GM18861 (cell line): ENCODE measurements around the gene DNAJC17.

Source experiments
- ATAC-seq: cut with Tn5 transposase; IDR thresholded peaks from one replicate; pipeline ENCODE4 v1.9.1; 2021; ENCODE audit not compliant: unreplicated experiment

Gene DNAJC17

GRCh38 chr15:40744815-40745152, 62.5 kb downstream of the DNAJC17 start:
- no peak for ATAC-seq

- ATAC-seq, result no peak
Measured at GRCh38 chr15:40743921-40744814, 63.1 kb downstream of the DNAJC17 start.

DNA sequence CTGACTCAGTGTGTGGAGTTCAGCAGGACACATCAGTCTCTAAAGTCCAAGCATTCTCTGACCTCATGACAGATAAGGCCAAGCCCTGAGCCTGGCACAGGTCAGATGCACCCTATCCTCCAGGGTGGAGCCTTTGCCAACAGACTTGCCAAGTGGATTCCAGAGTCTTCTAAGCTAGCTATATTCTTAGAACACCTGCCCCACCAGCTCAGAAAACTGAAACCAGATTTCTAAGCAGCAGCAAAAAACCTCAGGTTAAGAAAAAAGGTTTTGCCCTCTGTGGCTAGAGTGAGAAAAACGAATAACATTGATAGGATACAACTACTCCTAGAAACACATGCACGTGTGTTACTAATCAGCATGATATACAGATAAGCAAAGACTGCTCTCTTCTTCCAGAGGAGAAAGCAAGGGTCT, 63.8 kb downstream of the DNAJC17 start:
- no peak for ATAC-seq

DNA sequence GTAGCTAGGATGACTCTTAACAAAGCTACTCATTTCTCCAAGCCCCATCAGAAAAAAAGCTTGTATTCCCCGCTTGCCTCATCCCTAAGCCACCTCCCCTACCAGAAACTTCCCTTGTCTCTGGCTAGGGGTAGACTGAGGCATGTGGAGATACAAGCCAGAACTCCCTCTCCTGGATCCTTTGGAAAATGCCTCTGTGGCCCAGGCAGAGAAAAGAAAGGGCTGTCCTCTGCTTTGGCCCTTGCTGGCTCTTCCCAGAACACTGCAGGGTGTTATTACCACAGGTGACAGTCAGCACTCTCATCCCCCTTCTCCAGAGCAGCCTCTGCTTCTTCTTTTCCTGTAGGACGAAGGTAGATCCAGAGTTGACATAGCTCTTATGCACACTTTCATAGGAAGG, 67.4 kb downstream of the DNAJC17 start:
- no peak for ATAC-seq

- ATAC-seq, result no peak
Measured at GRCh38 chr15:40739047-40739446, 68.2 kb downstream of the DNAJC17 start.

DNA sequence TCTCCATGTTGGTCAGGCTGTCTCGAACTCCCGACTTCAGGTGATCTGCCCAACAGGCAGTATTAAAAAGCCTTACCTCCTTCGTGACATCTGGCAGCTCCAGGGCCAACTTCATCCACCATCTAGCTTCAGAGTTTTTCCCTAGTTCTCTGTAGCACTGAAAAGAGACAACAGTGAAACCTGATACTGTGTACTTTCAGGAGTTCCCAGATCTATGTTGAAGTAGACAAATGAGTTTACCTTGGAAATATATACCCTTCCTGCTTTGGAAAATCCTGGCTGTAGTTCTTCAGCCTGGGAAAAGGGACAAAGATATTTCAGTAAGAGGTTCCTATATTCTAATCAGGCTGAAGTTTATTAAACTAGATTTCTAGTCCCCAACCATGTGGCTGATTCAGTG, 70.2 kb downstream of the DNAJC17 start:
- ATAC-seq, result no peak

DNA sequence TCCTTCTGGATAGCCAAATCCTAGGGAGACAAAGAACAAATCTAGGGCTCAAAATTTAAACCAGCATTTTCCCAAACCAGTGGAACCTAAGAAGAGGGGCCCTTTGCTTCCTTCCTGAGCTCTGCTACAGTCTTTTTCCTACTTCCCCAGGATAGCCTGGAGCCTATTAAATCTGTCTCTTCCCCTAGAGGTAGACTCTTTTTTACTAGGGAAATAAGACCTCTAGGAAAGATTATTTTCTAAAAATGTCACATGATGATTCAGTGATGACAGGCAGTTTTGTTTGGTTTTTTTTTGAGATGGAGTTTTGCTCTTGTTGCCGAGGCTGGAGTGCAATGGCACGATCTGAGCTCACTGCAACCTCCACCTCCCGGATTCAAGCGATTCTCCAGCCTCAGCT, 70.7 kb downstream of the DNAJC17 start:
- ATAC-seq, result no peak

- no peak for ATAC-seq
Measured at GRCh38 chr15:40731034-40731433, 76.2 kb downstream of the DNAJC17 start.

- ATAC-seq, result no peak
Measured at GRCh38 chr15:40723919-40724318, 83.4 kb downstream of the DNAJC17 start.

DNA sequence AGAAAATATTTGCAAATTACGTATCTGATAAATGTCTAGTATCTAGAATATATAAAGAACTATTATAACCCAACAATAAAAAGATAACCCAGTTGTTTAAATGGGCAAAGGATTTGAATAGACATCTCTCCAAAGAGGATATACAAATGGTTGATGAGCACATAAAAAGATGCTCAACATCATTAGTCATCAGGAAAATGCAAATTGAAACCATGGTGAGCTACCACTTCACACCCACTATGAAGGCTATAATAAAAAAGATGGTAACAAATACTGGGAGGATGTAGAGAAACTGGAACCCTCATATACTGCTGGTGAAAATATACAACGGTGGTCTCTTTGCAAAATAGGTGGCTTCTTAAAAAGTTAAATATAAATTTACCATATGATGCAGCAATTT, 84.3 kb downstream of the DNAJC17 start:
- no peak for ATAC-seq

GRCh38 chr15:40722354-40722753, 84.9 kb downstream of the DNAJC17 start:
- ATAC-seq, result no peak

DNA sequence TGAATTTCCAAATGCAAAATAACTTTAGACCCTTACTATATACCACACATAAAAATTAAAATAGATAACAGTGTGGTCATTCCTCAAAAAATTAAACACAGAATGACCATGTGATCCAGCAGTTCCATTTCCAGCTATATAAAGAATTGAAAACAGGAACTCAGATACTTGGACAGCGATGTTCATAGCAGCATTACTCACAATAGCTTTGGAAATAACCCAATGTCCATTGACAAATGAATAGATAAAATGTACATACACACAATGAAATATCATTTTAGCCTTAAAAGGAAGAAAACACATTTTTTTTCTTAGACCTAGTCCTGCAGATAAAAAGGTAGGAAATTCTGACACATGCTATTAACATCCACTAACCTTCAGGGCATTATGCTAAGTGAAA, 85.6 kb downstream of the DNAJC17 start:
- ATAC-seq, result no peak

DNA sequence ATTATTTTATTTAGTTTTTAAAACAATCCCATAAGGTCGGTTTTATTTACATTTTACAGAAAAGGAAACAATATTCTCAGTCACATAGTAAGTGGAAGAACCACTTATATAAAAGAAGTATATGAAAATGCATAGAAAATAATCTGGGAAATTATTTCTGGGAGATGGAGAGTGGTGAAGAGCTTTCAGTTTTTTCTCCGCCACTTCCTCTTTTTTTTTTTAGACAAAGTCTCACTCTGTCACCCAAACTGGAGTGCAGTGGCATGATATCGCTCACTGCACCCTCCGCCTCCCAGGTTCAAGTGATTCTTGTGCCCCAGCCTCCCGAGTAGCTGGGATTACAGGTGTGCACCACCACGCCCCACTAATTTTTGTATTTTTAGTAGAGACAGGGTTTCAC, 91.1 kb downstream of the DNAJC17 start:
- no peak for ATAC-seq
